DMS114 treated with DMSO at 0.1 percent for 48 hours (cell line): Measurements from ENCODE around the gene PTPRN2.

ENCODE experiments used
- DNase-seq: peaks from one replicate; lab custom pipeline; 2025; ENCODE audit not compliant: unreplicated experiment; lab: John Stamatoyannopoulos, UW

The PTPRN2 gene

GRCh38 chr7:157526913-157527634 is 1060.5 kb downstream of the PTPRN2 start:
- no peak for DNase-seq

GRCh38 chr7:157526005-157526912 is 1061.4 kb downstream of the PTPRN2 start:
- no peak for DNase-seq

GRCh38 chr7:157525491-157525915 is 1062.1 kb downstream of the PTPRN2 start:
- DNase-seq: no peak

GRCh38 chr7:157524731-157525130 is 1062.9 kb downstream of the PTPRN2 start:
- no peak for DNase-seq

DNA sequence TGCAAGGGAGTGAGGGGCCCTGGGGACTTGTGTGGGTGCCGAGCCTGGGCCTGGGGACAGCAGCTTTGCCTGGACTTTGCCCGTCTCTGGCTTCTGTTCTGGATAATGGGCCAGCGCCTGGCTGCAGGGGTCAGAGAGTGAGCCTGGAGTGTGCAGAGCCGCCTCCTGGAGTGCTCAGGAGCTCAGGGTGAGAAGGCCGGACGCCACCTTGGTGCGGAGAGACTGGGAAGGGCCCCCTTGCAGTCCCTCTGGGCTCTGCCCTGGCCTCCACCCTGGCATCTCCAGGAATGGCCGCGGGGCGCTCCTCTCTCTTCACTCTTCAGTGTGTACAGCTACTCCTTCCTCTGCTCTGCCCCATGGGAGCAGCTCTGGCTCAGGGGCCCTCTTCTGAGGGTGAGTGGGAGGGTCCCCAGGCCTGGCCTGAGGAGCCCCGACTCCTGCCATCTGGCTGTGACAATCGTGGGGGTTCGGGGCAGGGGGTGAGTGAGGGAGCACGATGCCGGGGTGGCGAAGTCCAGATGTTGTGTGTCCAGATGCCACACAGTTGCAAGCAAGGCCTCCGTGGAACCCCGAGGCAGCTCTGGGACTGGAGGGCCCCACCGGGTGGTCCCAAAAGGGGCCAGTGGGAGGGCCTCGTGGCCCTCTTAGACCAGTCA is 1063.7 kb downstream of the PTPRN2 start:
- DNase-seq: no peak

GRCh38 chr7:157523371-157523765 is 1064.3 kb downstream of the PTPRN2 start:
- no peak for DNase-seq

DNA sequence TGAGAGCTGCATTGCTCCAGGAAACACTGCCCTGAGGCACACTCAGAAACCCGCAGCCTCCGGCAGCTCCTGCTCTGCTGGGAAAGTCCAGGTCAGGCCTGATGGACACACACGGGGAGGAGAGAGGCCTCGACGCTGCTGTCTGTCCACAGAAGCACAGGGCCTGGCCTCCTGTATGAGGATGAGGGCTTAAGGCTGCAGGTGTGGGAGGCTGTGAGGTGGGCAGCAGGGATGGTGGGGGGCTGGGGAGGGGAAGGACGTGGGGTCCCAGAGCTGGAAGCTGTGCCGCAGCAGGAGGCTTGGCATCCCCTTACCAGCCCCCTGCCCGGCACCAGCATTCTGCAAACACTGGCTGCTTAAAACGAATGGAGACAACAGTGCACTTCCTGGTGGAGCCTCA is 1064.7 kb downstream of the PTPRN2 start:
- no peak for DNase-seq

GRCh38 chr7:157522189-157522588 is 1065.4 kb downstream of the PTPRN2 start:
- no peak for DNase-seq

GRCh38 chr7:157521752-157522151 is 1065.9 kb downstream of the PTPRN2 start:
- no peak for DNase-seq

- DNase-seq: no peak
These were observed 1066.4 kb downstream of the PTPRN2 start for GRCh38 chr7:157521061-157521731.

- DNase-seq: no peak
These were observed 1067.4 kb downstream of the PTPRN2 start for GRCh38 chr7:157520249-157520648.

DNA sequence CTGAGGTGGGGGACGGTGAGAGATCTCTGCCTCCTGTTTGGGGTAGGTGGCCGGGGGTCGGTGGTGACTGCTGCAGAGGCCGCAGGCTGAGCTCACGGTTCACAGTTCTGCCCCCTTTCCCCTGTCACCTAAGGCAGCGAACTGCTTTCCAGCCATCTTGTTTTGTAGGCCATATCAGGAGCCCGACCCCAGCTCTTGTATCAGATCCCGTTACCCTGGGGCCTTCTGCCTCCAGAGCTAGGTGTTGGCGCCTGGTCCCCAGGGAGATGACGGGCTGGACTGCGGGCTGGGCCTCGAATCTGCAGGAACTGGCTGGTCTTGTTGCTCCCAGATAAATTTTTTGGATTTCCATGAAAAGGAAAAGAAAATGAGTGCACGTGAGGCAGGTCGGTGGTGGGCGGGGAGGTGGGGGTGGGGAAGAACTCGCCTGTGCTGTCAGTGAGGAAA is 1067.8 kb downstream of the PTPRN2 start:
- DNase-seq: no peak

- no peak for DNase-seq
These were observed 1068.4 kb downstream of the PTPRN2 start for GRCh38 chr7:157519246-157519645.

DNA sequence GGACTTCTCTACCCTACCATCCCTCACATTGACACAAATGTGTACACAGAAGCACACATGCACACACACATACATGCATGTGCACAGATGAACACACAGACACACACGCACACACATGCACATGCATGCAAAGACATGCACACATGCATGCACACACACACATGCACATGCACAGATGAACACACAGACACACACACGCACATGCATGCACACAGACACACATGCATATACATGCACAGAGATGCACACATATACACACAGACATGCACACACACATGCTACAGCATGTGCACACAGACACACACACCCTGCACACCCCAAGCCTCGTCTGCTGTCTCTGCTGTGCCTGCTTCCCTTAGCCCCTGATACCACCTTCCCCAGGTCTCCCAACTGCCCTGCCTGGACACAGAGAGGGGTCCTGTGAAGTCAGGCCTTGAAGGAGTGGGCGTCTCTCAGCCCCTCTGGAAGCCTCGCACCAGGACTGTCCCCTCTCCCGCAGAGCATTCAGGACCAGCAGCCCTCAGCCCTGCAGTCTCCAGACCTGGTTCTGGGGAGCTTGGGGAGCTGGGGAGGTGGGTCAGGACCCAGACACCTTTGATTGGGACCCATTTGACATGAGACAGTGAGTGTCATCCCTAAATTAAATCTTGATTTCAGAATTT is 1069.0 kb downstream of the PTPRN2 start:
- DNase-seq: no peak

GRCh38 chr7:157517782-157518513 is 1069.7 kb downstream of the PTPRN2 start:
- no peak for DNase-seq

- DNase-seq: no peak
These were observed 1070.5 kb downstream of the PTPRN2 start for GRCh38 chr7:157516911-157517781.

GRCh38 chr7:157516311-157516710 is 1071.3 kb downstream of the PTPRN2 start:
- DNase-seq: no peak

GRCh38 chr7:157515342-157516041 is 1072.1 kb downstream of the PTPRN2 start:
- DNase-seq: no peak
